Stimulated activated CD4-positive, alpha-beta T cell treated with anti-CD3 and anti-CD28 coated beads, Interleukin-4, amount 100 ng/mL, for 24 hours (primary cell): ENCODE data around the gene NEK3.
"Not testable (repeated sequence)": the region's sequence is repeated elsewhere in the genome, so short reads cannot be mapped to it uniquely, and the experiment has no call there.

Experiments used
- DNase-seq: peaks from one replicate; pipeline ENCODE4 v3.0.0-alpha.2; 2020

The NEK3 gene

DNA sequence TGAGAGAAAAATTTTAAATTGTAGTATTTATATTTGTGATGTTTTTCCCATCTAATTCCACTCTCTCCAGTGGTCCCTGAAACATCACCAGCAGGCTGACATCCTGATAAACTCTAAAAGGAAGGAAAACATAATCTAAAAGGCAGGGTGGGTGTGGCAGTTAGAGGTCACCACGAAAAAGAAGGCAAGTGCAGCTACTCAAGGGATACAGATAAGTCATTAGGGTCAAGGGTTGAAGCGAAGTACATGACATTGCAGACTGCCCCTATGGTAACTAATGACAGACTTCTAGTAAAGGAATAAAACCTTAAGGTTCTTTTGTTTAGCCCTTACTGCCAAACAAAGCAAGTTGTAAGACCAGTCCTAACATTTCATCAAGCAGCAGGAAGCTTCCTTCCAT is 6.0 kb upstream of the NEK3 start:
- DNase-seq, result no peak

DNA sequence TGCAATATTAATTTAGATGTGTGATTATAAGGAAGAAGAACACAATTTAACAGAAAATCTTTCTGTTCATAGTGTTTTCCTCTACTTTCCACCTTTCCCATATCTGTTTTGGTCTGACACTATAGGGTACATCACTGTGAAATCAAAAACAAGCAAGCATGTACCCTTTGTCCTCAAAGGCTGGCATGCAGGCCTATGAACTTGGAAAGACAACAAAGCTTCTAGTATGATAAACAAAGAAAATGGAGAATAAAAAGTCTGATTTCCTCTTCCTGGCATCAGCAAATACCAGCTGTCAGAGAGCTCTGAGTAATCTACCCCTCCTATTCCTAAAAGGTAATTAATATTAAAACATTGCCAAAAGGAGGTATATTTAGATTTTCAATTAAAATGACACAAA is 5.6 kb upstream of the NEK3 start:
- DNase-seq, result no peak

DNA sequence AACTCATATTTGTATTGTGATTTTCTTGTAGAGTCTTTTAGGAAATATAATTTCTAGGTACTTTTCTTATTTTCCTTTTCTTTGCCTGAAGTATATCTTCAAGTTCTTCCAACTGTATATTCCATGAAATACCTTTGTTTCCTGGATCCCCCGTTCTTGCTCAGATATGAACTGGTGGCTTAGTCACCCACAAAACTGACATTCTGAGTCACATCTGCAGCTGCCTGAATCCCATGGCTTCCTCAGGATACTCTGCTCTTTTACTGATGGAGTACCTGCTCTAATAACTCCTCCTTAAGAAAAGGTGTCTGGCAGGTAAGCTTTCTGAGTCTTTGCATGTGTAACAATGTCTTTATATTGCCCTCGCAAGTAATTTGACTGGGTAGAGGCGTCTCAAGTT is 4.5 kb upstream of the NEK3 start:
- not testable (repeated sequence) for DNase-seq

DNA sequence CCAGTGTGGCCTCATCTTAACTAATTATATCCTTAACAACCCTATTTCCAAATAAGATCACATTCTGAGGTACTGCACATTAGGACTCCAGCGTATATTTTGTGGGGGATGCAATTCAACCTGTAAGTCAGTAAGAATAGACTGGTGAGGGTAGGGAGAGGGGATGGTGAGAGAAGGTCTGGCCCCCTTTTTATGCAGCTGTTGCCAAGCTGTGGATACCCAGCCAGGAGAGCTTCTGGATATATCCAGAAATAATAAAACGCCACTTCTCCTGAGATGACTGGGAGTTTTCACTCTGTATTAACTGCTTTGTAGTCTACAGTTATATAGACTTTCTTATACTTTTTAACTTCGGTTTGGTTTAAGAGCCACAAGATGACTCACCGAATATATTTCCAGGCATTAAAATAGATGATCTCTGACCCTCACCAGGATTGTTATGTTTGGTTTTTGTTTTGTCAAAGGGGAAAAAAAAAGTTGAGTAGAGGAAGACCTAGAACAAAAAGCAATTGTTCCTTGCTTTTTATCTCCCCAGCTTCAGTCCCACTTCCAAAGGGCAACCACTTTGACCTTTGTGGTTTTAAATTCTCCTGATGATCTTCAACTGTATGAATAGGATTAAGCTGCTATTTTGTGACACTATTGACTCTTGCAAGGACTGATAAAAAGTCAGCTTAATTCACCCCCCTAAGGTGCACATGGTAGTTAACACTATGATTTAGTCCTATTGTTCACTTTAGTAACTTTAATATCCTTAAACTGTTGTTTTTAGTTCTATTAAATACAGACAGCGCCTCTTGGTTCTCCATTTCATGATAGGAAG is 3.1 kb upstream of the NEK3 start:
- DNase-seq, result no peak

DNA sequence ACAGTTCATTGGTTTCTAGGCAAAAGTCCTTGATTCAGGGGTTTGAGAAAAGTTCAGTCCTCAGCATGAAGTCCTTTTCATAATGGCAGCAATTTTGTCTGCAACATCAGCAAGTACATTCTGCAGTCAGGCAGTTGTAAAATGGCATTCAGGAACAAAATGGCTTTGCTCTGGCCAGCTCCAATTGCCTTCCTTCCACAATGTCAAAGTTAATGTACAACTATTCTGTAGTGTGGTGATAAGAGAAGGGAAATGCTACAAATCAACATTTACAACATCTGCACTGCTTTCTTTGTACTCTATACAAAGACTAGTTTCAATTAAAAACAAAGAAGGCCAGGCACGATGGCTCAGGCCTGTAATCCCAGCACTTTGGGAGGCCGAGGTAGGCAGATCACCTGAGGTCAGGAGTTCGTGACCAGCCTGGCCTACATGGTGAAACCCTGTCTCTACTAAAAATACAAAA is 1.8 kb upstream of the NEK3 start:
- DNase-seq, result no peak

DNA sequence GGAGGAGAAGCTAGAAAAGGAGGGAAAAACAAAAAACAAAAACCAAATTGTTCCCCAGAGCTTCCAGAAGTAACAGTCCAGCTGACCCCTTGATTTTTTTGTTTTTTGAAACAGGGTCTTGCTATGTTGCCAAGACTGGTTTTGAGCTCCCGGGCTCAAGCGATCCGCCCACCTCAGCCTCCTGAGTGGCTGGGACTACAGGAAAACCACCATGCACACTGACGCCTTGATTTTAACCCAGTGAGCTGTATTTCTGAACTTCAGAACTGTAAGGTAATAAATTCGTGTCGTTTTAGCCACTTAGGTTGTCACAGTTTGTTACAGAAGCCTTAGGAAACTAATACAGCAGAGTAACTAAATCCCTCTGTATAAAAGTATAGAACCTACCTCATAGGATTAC is 1.1 kb upstream of the NEK3 start:
- no peak for DNase-seq

DNA sequence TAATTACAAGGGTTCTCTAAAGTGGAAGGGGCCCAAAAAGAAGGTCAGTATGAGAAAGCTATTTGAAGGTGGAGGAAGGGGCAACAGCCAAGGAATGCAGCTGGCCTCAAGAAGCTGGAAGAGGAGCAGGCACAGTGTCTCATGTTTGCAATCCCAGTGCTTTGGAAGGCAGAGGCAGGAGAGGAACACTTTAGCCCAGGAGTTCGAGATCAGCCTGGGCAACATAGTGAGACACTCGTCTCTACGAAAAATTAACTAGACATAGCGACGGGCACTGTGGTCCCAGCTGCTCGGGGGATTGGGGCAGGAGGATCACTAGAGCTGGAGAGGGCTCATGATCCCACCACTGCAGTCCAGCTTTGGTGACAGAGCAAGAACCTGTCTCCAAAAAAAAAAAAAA is 656 bp upstream of the NEK3 start:
- DNase-seq, result no peak

DNA sequence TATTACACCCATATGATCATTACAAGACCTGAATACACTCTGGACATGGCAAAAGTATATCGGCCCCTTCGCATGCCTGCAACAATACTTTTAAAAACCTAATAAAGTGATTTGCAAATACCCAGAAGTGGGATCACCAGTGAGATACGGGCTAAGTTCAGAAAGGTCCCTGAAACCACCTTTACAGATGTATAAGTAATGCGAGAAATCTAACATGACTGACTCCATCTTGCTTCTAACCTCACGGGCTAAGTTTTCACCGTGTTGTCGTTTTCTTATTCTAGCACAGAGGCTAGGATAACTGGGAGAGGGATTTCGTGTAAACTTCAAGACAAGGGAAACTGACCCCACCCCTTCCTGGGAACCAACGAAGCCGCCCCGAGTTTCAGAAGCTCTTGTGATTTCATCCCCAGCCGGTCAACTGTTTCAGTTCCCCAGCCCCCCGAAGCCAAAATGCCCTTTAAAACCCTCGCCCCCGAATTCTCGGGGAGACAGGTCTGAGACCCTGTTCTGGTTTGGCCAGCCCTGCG is 703 bp downstream of the NEK3 start:
- no peak for DNase-seq

DNA sequence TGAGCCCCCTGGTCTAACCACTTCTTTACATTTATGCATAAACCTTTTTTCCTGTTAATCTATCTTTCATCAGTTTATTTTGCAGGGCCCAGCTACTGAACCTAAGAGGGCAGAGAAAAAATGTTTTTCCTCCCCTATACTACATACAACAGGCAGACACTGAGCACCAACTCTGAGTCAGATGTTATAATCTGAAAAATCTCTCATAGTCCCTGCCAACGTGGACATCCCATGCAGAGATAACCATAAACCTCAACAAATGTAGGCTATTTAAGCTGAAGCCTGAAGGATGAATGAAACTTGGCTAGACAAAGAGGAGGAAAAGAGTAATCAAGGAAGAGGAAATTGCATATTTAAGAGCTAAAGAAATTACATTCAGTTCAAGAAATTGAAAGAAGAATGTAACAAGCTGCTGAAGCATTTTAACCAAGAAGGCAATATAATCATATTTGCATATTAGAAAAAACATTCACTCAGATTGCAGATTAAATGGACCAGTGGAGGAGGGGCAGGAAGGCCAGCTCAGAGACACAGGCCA is 2.6 kb downstream of the NEK3 start:
- no peak for DNase-seq

DNA sequence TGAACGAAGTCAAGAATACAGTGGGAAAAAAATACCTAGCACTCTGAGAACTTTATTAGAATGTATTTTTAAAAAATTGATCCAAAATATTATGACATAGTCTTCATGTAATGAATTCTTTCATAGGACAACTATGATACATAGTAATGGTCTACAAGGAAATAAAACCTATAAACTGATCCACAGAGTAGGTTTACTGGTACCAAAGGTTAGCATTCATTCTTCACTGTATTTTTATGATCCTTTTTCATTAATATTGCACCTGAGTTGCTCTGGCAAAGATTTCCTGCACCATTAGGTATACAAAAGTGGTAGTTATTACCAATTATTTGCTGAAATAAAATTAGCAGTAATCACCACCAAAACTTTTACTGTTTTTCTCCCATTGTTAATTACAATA is 4.2 kb downstream of the NEK3 start:
- no peak for DNase-seq

DNA sequence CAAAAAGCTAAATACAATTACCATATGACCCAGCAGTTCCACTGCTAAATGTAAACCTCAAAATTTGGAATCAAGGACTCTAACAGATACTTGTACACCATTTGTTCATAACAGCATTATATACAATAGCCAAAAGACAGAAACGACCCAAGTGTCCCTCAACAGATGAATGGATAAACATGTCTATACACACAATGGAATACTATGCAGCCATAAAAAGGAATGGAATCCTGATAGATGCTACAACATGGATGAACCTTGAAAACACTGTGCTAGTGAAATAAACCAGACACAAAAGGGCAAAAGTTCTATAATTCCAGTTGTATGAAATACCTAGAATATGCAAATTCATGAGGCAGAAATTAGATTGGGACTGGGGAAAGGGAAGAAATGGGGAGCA is 12.2 kb downstream of the NEK3 start:
- DNase-seq, result no peak

DNA sequence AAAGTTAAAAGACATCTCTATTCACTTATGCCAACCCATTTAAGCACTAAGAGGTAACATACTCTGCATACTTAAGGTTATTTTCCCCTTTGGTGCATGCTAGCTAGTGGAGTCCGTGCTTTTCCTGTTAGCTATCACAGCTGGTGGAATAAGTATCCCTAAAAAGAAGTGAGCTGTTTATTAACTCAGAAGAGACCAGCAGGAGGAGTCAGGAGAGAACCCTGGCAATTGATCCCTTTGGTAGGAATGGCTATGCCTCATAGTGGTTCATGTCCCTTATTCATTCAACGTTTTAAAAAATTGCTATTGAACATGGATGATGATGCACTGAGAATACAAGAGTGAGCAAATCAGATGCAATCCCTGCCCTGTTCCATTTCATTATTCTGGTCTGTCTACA is 18.1 kb downstream of the NEK3 start:
- no peak for DNase-seq

DNA sequence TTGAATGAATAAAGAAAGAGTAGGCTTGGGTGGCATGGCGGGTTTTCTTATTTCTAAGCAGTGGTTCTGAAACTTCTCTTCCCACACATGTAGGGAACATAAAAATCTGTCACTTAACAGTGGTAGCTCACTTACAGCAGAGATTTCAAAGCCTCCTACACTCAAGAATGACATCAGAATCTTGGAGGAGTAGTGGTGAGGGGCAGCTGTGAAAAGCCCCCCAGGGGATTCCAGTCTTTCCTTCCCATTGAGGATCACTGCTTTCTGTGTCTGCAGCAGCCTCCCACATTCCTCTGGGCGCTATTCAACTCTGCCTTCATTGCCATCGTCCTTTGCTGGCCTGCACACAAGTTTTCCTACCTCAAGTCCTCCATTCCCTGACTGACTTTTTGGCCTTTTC is 21.9 kb downstream of the NEK3 start:
- no peak for DNase-seq

DNA sequence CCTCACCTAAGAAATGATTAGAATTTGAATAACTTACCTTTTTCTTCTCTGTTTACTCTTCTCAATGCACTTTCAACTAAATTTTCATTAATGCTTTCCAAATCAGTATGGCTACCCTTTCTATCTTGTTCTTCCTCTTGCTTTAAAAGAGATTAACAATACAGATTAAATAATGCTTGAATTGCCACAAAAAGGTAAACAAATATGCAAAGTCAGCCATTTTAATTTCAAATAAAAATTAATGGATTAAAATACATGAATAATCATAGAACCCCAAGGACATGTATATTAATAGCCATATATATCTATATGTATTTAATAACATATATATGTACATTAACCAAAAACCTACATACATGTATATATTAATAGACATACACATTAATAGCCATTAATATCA is 22.6 kb downstream of the NEK3 start:
- DNase-seq, result no peak

DNA sequence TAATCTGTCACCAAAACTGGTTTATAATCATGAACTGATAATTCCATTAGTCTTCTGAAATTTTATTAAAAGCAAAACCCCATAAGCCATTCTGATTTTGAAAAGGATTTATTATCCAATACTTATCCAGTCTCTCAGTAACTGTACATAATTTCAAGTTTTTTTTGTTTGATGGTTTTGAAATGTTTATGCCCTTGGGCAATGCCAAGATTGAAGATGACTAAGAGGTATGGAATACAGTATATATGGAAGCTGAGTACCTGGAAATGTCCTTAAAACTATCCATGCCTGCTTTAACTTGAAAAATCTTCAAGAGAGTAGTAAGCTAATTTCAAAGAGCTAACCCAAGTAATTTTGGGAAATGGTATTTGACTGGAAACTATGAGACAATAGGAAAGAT is 28.8 kb downstream of the NEK3 start:
- DNase-seq, result no peak

DNA sequence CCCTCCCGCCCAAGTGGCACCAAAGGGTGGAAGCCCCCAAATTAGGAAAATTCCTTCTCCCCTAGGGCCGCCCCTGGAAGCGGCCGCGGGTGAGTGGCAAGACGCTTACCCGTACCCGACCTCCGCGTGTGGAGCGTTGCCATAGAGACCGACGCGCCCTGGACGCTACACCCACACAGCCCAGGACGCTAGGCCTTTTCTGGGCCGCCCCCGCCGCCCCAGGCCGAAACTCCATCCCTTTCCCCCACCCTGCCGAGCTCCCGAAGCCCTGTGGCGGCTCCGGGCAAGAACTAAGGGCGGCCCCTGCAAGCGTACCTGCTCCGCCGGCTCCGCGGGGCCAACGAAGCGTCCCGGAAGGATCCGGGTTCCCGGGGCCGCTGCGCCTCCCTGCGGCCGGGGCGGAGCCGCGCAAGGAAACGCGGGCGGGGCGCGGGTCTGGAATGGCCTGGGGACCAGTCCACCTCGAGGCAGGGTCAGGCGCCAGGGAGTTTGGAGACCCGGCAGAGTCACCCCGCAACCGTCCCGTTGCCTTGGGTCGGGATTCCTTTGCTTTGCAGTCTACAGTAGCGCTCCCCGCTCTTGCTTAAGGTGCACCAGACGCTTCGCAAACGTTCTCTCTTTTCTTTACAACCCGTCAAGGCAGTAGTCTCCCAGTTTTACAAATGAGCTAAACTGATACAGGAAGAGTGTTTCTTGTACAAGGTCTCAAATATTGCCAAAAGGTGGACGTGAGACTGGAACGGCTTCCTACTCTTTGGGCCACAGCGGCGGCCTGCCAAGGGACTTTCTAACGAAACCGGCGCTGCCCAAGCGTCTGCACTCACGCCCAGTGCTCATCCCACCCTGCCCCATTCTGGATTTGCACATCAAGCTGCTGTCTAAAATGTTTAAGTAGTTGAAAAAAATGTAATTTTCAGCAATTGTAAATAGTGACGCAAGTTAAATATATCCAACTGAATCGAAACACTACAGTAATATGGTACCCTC is 30.4 kb downstream of the NEK3 start, which contains the start of gene NEK5:
TSS of gene NEK5 (minus strand) at position 360 of the 987 bp plus-strand sequence. CDS start 1,591 bp downstream, outside the sequence.
- peak; percentile 56 for DNase-seq

DNA sequence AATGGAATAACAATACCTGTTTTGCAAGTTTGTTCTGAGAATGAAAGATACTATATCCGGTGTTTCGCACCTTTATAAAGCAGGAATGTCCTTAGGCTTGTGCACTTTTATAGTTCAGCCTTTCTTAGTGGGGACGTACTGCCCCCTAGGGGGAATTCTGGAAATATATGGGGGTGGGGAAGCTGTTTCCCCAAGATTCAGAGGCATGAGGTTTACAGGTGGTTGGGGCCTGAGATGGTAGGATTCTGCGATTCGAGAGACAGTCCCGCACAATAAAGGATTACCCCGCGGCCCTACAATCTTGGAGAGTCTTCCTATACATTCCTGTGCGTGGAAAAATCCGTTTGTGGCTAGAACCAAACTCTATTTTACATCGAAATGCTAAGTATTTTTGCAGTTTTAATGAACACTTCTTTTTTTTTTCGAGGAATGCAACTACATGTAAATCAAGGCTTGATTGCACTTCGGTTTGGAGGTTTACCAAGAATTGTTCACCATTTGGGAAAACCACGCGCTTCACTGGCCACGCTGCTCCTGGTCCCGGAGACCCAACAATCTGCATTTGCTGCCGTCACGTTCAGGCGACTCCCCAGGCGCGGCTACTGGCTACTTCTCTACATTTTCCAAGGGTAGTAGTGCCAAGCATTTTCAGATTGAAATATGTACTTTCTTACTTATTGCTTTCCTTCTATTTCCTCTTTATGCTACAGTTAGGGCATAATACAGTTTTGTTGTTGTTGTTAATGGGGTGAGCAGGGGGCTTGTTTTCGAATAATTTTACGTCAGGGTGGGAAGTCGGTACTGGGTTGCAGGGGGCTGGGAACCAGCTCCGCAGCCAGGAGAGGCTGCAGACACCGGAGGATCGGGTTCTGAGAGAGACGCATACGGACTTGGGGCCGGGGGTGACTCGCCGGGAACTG is 31.4 kb downstream of the NEK3 start:
- peak; percentile 65 for DNase-seq

DNA sequence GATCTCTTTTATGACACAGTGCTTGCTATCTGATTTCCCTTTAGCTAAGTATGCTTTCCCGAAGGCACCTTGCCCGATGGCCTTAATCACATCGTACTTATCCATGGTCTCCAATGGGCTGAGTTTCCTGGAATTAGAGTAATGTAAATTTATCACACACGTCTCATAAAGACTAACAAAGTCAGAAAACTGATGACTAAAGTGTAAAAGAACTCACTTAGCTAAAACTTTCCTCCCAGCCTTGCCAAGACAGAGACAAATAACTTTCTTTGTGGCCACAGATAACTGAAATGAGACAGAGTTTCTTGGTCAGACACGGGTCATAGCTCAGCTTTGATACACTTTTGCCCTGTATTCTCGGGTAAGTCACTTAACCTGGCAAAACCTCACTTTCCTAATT is 32.0 kb downstream of the NEK3 start:
- DNase-seq, result no peak

DNA sequence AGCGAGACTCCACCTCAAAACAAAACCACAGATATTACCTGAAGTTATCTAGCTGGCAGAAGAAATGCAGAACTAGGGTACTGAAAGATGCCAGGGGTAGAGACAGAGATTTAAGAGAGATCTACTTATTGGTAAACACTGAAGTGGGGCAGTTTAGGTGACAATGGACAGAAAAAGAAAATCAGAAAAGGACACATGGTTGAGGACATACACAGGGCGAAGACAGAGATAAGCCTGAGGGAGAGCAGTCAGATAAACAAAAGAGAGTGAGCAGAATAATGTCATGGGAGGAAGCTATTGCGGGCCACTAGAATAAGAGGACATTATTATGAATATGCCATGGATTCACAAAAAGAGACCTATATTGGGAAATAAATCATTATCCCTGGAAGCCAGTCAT is 33.9 kb downstream of the NEK3 start:
- no peak for DNase-seq

DNA sequence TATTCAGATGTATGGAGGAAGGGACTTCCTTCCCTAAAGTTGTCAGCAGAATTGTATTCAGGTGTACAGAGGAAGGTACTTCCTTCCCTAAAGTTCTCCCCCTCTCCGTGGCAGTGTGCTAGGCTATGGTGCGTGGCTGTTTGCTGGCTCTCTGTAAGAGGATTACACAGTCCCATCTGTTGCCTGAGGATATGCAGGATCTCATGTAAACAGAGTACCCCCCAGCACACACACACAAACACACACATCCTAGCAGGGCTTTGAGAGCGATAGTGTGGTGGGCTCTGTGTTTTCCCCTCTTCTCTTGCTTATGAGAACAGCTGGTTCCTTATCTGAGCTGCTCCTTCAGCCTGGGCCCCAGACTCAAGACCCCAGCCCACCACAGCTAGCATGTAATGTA is 40.8 kb downstream of the NEK3 start:
- no peak for DNase-seq

DNA sequence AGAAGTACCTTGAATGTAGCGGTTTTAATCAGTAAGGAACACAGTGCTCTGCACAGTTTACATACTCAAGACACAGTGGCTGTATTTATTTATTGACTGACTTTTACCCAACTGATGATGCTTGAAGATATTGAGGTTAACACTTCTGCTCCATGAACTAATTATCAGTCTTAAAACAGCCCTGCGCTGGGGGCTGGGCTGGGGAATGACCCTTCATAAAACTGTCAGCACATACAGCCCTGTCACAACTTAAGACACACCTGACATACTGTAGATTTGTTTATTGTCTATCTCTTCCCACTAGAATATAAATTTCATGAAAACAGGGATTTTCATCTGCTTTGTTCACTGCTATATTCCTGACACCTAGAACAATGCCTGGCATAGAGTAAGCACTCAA is 41.3 kb downstream of the NEK3 start:
- no peak for DNase-seq

DNA sequence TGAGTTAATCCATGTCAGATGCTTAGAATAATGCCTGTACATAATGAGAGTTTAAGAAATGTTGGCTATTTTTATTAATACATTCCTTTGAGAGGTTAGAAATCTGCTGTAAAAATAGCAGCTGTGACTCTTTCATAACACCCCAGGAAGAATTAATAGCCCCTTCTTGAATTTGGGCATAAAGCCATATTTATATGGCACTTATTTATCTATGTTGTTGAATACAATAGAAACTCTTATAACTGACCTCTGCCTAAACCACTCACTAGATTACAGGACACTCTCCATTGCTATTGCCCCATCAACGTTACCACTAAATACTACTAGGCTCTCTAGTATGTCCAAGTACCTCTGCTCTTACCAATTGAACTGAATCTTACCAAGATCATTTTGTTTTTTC is 46.8 kb downstream of the NEK3 start:
- DNase-seq, result no peak
